GM04503 (cell line): ENCODE data around the gene SCNN1B.
"Not testable (repeated sequence)": the region's sequence is repeated elsewhere in the genome, so short reads cannot be mapped to it uniquely, and the experiment has no call there.

Source experiments
- DNase-seq: peaks from one replicate; pipeline ENCODE4 v3.0.0-alpha.2; 2012; ENCODE audit warnings: low read depth

Gene SCNN1B

GRCh38 chr16:23288726-23289512, 13.2 kb upstream of the SCNN1B start:
- DNase-seq, result no peak

- no peak for DNase-seq
Measured at GRCh38 chr16:23290189-23291062, 11.7 kb upstream of the SCNN1B start.

DNA sequence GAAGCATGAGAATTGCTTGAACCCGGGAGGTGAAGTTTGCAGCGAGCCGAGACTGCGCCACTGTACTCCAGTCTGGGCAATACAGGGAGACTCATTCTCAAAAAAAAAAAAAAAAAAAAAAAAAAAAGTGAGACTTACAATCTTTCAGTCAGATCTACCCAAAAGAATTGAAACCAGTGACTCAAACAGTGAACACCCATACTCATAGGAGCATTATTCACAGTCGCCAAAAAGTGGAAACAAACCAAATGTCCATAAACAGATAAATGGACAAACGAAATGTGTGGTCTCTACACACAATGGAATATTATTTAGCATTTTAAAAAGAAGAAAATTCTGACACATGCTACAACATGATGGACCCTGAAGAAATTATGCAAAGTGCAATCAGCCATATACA, 9.1 kb upstream of the SCNN1B start:
- DNase-seq, result no peak

DNA sequence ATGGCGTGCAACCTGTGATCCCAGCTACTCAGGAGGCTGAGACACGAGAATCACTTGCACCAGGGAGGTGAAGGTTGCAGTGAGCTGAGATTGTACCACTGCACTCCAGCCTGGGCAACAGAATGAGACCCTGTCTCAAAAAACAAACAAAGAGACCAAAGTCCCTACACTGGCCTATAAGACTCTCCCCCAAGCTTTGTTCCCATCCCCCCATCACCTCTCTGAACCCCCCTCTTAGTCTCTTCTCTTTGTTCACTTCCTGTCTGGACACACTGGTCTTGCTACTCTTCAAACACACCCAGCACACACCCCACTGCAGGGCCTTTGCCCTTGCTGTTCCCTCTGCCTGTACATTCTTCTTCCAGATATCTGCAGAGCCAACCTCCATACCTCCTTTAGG, 7.8 kb upstream of the SCNN1B start:
- no peak for DNase-seq

- DNase-seq, result peak; percentile 11
Measured at GRCh38 chr16:23296994-23297393, 5.1 kb upstream of the SCNN1B start.

DNA sequence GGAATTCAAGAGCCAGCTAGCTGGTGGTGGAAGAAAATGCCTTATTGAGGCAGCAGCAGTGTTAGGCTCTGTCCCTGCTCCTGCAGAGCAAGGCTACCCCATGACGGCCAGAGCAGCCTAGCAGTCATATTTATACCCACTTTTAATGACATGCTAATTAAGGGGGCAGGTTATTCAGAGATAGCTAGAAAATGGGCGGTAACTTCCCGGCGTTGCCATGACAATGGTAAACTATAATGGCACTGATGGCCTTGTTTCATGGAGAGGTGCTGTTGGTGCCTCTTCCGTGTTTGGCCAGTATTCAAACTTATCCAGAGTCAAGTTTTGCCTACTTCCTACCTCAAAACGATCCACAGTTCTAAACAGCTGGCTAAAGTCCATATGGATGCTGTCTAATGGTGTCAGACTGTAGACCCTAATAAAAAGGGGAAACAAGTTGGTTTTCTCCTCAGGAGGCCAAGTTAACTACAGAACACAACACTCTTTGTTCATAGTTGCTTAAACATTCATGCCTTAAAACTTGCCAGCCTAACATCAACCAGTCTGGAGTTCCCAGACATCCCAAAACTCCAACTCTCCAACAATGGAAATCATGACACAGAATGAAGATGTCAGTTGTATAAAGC, 3.7 kb upstream of the SCNN1B start:
- no peak for DNase-seq

- DNase-seq, result not testable (repeated sequence)
Measured at GRCh38 chr16:23299815-23300214, 2.3 kb upstream of the SCNN1B start.

DNA sequence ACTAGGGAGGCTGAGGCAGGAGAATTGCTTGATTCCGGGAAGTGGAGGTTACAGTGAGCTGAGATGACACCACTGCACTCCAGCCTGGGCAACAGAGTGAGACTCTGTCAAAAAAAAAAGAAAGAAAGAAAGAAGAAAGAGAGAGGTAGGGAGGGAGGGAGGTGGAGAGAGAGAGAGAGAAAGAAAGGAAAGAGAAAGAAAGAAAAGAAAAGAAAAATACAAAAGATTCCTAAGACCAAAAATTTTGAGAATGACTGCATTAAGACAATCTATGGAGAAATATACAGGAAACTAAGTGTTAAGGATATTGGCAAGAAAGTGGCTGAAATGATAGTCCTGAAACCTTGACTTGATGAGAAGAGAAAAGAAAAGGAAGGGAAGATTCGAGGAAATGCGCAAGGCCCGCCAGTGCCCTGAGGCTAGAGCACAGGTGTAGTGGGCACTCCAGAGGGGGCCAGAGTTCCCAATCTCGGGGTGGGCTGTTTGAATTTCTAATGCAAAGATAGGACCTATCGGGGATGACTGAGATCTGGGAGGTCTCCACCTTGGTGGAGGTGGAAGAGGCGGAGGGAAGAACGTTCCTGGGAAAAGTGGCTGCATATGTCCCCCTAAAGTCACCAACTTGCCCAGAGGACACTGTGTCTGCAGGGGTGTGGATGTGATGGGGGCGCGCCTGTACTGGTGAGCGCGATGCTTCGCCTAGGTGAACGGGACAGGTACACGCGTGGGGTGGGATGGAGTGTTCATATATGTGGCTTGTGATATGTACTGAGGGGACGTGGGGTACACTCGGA, 654 bp upstream of the SCNN1B start:
- DNase-seq, result no peak

GRCh38 chr16:23303685-23304084, 1.6 kb downstream of the SCNN1B start:
- no peak for DNase-seq

- no peak for DNase-seq
Measured at GRCh38 chr16:23304620-23305019, 2.5 kb downstream of the SCNN1B start.

DNA sequence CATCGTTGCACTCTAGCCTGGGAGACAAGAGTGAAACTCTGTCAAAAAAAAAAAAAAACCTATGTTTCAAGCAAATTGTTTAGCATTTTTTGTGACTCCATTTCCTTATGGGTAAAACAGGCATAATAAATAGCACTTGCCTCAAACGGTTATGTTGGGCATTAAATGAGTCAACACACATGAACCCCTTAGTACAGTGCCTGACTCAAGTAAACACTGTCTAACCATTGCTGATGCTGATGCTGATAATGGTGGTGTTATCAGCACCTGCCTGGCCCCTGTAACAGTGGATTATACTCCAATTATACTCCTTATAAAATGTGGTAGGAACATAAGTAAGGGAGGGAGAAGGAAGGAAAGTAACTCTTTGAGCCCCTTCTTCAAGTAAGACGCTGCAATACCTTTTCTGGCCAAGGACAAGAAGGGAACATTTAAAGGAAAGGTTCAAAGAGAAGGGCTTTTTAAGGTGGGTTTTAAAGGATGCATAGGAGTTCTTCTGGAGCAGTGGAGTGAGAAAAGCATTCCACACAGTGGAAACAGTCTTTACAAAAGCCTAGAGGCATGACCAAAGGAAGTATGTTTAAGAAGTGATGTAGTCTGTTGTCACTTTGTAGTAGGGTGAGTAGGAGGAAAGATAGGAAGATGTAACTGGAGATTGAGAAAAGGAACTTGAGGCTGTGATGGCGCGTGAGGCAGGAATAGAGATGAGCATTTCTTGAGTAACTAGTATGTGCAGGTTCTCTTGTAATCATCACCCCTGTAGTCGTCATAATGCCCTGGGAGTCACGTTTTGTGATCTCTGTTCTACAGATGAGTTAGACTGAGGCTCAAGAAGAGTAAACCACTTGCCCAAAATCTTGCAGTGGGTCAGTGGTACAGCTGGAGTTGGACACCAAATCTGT, 4.3 kb downstream of the SCNN1B start:
- DNase-seq, result no peak

DNA sequence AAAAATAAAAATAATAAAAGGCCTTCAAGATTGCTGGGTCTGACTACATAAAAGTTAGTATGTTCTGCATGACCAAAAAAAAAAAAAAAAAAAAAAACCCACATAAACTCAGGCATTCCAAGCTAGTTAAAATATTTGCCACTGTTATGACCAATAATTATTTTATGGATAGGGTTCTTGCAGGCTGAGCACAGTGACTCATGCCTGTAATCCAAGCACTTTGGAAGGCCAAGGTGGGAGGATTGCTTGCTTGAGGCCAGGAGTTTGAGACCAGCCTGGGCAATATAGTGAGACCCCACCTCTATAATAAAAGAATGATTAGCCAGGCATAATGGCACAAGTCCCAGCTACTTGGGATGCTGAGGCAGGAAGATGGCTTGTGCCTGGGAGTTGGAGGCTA, 8.1 kb downstream of the SCNN1B start:
- no peak for DNase-seq

GRCh38 chr16:23310744-23311143, 8.6 kb downstream of the SCNN1B start:
- DNase-seq, result no peak

GRCh38 chr16:23316232-23316631, 14.1 kb downstream of the SCNN1B start:
- no peak for DNase-seq

GRCh38 chr16:23316634-23317265, 14.6 kb downstream of the SCNN1B start:
- no peak for DNase-seq

- no peak for DNase-seq
Measured at GRCh38 chr16:23317266-23317661, 15.2 kb downstream of the SCNN1B start.

DNA sequence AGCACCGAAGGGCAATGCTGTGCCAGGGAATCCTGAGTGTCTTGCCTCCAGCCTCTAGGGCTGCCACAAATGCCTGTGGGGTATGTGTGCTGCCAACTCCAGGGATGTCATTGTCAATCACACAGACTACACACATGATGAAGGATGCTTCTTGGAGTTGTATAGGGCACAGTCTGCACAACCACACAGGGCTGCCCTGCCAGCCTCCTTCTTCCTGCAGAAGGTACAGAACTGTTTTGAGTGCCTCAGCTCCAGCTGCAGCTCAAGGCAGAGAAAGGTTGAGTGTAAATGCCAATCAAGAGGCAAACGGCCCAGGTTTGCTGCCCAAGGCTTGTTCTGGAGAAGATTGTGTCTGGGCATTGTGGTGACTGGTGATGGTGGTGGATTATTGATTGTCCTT, 15.6 kb downstream of the SCNN1B start:
- no peak for DNase-seq

DNA sequence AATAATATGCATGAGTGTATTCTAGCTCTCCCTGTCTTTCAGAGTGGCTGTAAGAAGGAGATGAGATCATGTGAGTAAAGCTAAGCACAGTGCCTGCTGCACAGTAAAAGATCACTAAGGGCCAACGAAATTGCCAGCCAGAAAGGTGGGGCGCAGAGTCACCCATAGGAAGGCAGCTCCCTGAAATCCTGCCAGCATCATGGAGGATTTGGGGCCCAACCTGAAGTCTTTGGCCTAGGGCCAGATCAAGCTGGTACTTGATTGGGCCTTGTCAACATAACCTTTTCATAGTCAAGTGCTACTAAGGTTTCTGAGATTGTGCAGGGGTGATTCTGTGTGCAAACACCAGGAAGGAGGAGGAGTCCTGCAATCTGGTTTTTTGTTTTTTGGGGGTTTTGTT, 16.5 kb downstream of the SCNN1B start:
- DNase-seq, result no peak

- no peak for DNase-seq
Measured at GRCh38 chr16:23319861-23320615, 17.9 kb downstream of the SCNN1B start.

DNA sequence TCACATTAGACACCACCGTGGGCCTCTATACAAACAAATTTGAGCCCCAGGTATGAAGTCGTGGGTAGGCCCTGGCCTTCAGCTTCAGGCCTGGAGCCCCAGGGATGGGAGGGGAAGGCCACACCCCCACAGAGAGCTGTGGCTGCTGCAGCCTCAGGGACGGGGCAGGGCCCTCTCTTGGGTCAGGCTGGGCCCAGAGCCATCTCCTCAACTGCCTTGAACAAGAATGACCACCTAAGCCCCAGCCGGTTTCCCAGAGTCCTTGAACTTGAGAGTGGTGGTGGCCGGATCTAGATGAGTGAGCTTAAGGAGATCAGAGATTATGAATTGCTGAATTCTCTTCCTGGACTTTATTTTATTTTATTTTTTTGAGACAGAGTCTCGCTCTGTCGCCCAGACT, 18.6 kb downstream of the SCNN1B start:
- no peak for DNase-seq
